GM18909 (cell line): ENCODE measurements around the gene CPNE7.
"Not testable (repeated sequence)": the region's sequence is repeated elsewhere in the genome, so short reads cannot be mapped to it uniquely, and the experiment has no call there.

Source experiments
- ATAC-seq: cut with Tn5 transposase; IDR thresholded peaks from one replicate; pipeline ENCODE4 v1.9.1; 2021; ENCODE audit warnings: mild to moderate bottlenecking; ENCODE audit not compliant: unreplicated experiment, poor library complexity

CPNE7 gene

GRCh38 chr16:89618109-89618998 is 42.8 kb downstream of the CPNE7 start:
- ATAC-seq: no peak

GRCh38 chr16:89619840-89620239 is 44.3 kb downstream of the CPNE7 start:
- no peak for ATAC-seq

- no peak for ATAC-seq
Measured at GRCh38 chr16:89620406-89620841, 44.9 kb downstream of the CPNE7 start.

GRCh38 chr16:89621136-89621697 is 45.7 kb downstream of the CPNE7 start:
- no peak for ATAC-seq

- no peak for ATAC-seq
Measured at GRCh38 chr16:89621698-89622409, 46.3 kb downstream of the CPNE7 start.

- ATAC-seq: no peak
Measured at GRCh38 chr16:89623511-89624261, 48.1 kb downstream of the CPNE7 start.

- no peak for ATAC-seq
Measured at GRCh38 chr16:89624777-89625761, 49.5 kb downstream of the CPNE7 start.

GRCh38 chr16:89629827-89630610 is 54.5 kb downstream of the CPNE7 start:
- no peak for ATAC-seq

- no peak for ATAC-seq
Measured at GRCh38 chr16:89633064-89633631, 57.6 kb downstream of the CPNE7 start.

GRCh38 chr16:89634463-89635385 is 59.2 kb downstream of the CPNE7 start:
- not testable (repeated sequence) for ATAC-seq

GRCh38 chr16:89636663-89637062 is 61.1 kb downstream of the CPNE7 start:
- ATAC-seq: no peak

GRCh38 chr16:89637379-89637778 is 61.8 kb downstream of the CPNE7 start:
- ATAC-seq: no peak

GRCh38 chr16:89638455-89638854 is 62.9 kb downstream of the CPNE7 start:
- no peak for ATAC-seq

GRCh38 chr16:89639385-89639784 is 63.8 kb downstream of the CPNE7 start:
- no peak for ATAC-seq

GRCh38 chr16:89641458-89642119 is 66.0 kb downstream of the CPNE7 start:
- ATAC-seq: no peak

GRCh38 chr16:89642574-89642973 is 67.0 kb downstream of the CPNE7 start:
- no peak for ATAC-seq
